GM21528 (cell line): ENCODE measurements around the gene FN1.
"Not testable (repeated sequence)": the region's sequence is repeated elsewhere in the genome, so short reads cannot be mapped to it uniquely, and the experiment has no call there.

Experiments used
- ATAC-seq: cut with Tn5 transposase; IDR thresholded peaks from one replicate; pipeline ENCODE4 v1.9.1; 2021; ENCODE audit warnings: mild to moderate bottlenecking, moderate library complexity; ENCODE audit not compliant: unreplicated experiment, low FRiP score

The FN1 gene

GRCh38 chr2:215370112-215370965 lies 65.5 kb downstream of the FN1 start:
- no peak for ATAC-seq

DNA sequence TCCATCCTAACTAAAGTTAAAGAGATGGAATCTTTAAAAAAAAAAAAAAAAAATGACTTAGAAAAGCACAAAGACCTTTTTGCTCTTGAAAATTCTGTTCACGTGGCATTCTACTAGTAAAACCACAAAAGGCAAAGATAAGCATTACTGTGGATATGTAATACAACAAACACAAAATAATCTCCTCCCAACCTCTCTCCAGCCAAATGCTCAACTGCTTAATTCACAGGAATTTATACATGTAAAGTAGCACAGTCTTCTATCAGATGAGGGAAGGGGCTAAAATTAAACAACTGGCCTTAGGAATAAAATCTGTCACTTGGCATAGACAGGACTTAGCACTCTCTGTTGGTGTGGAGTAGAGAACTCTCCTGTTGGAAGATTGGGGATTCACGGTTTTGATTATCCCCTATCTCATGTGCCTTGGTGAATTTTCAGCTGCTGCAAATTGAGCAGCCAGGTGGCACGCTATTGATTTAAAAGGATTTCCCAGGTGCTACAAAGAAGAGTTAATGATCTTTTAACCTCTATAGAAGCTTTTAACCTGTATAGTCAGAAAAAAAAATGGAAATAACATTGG lies 66.6 kb downstream of the FN1 start:
- ATAC-seq = no peak

DNA sequence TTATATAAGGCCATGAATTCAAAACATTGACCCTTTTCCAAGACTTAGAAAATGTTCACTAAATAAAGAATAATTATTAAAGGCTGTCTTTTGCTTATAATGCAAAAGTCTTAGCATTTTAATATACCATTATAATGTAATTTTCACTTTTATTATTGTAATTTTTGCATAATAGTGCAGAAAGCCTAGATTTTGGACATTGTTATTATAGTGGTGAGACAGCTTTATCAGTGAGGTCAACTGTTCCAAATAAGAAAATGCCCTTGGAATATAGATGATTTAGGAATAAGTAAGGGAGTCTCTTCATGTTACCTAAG lies 67.4 kb downstream of the FN1 start:
- ATAC-seq = no peak

DNA sequence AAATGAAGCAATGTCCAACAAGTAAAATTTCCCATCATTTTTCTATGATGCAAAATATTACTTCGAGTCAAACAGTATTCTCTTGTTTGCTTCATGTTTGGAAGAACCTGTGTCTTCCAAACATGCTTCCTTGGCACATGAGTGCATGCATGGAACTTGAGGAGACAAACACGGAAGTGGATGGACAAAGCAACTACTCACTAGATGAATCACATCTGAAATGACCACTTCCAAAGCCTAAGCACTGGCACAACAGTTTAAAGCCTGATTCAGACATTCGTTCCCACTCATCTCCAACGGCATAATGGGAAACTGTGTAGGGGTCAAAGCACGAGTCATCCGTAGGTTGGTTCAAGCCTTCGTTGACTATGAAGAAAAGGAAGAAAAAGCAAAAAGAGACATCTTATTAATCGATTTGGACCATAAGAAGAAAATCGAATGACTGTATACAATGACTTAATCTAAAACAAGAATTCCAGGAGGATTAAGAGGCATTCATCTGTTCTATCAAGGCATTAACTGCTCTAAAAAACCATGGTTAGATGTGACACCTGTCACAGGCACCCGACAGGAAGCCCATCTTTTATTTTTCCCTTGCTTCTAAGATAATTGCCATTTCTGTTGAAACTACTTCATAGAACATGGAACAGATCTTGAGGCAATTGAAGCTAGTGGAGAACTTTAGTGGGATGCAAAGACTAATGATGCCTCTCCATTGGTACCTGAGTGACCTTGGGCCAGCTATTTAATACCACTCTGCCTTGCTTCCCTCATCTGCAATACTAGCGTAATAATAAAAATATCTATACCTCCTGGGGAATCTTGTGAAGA lies 68.0 kb downstream of the FN1 start:
- ATAC-seq = no peak

GRCh38 chr2:215366440-215367032 lies 69.3 kb downstream of the FN1 start:
- no peak for ATAC-seq

DNA sequence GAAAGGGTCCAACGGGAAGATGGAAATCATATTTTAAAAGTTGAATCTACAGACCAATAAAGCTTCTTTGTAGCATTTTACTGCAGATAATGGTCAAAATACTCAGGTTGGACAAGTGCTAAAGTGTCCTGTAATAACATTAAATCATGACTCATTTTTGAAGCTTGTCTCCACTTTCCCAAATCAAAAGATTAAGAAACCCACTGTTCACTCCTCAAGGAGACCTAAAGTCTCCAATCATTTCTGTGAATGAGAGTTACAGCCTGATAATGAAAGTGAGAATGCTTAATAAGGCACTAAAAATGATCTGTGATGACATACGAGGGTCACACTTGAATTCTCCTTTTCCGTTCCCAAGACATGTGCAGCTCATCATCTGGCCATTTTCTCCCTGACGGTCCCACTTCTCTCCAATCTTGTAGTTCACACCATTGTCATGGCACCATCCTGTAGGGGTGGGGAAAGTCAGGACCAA lies 70.6 kb downstream of the FN1 start:
- no peak for ATAC-seq

- no peak for ATAC-seq
Observed at GRCh38 chr2:215364157-215365155, 71.4 kb downstream of the FN1 start.

- ATAC-seq = no peak
Observed at GRCh38 chr2:215363461-215364156, 72.3 kb downstream of the FN1 start.

DNA sequence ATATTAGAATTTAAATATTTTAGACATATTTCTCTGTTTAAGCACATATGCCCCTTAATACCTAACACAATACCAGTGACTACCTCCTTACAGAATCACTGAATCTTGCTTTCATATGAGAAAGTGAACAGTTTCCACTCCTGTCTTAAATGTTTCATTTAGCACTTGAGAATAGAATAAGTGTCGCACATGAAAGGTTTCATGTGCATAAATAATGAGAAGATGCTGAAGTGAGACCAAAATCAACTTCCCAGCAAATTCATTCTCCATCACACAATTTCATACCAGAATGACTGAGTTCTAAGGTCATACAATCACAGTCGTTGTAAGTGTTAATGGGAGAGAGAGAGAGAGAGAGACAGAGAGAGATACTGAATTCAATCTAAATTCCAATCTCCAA lies 72.8 kb downstream of the FN1 start:
- no peak for ATAC-seq

DNA sequence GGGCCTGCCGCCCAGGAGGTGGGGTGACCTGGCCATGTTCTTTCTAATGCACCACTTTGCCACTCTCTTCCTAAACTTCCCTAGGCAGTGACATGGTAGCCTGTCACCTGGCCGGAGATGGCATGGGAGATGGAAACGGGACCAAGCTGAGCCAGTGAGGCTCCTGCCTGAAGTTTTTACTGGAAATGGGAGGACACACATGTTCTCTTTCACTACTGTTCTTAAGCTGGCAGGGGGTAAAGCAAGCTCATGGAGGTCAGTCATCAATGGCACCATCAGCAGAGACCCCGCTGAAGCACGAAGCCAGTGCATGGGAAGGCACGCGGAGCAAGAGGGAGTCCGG lies 73.3 kb downstream of the FN1 start:
- ATAC-seq = no peak

GRCh38 chr2:215361876-215362561 lies 73.8 kb downstream of the FN1 start:
- ATAC-seq = no peak

- no peak for ATAC-seq
Observed at GRCh38 chr2:215361211-215361875, 74.5 kb downstream of the FN1 start.

- no peak for ATAC-seq
Observed at GRCh38 chr2:215360596-215360995, 75.3 kb downstream of the FN1 start.

- ATAC-seq = not testable (repeated sequence)
Observed at GRCh38 chr2:215360059-215360458, 75.8 kb downstream of the FN1 start.

DNA sequence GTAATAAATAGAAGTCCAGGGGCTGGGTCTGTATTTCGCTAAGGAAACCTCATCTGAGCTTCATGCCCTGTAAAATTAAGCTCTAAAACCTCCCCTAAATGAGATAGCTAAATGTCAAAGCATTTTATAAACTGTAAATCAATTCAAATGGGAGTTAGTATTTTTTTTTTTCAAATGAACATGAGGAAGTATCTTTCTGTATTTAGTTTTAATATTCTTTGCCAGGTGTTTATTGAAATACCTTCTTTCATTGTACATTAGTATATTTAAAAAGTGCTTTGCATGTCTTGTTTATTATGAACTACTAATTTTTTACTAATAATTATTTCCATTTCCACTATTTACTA lies 76.3 kb downstream of the FN1 start:
- no peak for ATAC-seq

DNA sequence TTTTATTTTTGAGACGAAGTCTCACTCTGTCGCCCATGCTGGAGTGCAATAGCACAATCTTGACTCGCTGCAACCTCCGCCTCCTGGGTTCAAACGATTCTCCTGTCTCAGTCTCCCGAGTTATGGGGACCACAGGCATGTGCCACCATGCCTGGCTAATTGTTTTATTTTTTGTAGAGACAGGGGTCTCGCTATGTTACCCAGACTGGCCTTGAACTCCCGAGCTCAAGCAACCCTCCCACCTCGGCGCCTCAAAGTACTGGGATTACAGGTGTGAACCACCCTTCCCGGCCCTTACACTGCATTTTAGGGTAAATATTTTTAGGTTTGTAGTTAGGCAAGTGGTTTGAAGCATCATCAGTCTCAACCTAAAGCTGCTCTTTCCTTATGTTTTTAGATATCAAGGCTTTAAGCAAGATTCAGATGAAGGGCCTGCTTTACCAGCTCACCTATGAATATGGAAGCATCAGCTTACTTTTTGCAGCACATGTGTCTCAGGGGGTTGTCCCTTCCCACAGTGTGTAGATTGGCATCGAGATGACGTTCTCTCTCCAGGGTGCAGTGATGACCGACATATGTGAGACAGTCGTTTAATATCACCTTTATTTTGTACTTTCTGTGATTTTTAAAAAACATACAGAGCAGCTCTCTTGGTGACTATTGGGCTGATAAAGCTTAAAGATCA lies 76.8 kb downstream of the FN1 start:
- no peak for ATAC-seq

DNA sequence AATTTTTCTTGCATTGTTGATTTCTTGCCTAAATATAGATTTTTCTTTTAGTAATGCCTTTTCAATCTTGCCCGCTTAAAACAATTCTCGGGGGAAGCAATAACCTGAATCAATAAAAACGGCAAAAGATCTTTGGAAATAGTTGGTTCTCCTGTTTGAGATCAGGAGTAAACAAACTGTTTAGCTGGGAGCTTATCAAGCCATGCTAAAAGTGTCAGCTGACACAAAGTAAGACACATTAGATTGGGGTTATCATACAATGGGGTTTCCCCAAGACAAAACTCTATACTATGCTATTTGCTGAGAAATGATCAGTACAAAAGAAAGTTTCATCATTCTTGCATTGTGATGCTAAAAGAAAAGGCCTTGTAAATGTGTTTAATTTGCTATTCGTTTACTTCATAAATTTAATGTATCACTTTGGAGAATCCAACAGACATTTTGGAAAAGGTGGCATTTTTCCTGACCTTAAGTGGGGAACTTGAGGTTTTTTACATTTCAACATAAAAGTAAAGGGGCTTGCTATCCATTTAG lies 77.5 kb downstream of the FN1 start:
- ATAC-seq = no peak
